HG03354 (cell line): ENCODE results near the gene CABP4.

Experiments used
- ATAC-seq: cut with Tn5 transposase; IDR thresholded peaks from one replicate; pipeline ENCODE4 v1.9.1; 2021; ENCODE audit warnings: mild to moderate bottlenecking; ENCODE audit not compliant: unreplicated experiment, poor library complexity, severe bottlenecking

The CABP4 gene

DNA sequence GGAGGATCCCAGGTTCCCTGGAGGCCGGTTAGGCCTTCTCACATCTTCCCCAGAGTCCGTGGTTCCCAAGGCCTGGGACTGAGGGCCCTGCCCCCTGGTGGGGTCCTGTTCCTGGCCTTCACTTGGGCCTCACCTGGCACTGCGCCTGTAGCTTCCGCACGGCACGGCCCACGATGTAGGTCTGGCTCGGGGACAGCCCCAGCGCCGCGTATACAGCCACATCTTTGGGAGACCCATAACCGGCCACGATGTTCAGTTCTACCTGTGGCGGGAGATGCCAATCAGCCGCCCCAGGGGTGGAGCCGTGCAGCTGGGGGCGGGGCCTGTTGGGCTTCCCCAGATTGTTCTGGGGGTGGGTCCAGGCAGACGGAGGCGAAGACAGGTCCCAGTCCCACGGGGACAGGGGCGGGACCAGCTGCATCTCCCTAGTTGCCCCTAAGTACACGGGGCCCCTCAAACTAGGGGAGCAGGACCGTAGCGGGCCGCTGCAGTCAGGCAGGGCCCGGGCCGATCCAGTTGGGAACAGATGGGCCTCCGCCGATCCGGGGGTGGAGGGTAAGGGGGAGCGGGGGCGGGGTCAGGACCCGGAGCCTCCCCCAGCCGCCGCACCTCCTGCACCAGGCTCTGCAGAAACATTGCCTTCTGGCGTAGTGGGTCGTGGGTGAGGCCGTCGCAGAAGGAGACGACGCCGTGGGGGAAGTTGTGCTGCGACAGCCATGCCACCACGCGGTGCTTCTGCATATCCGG lies 37.8 kb downstream of the CABP4 start:
- no peak for ATAC-seq

DNA sequence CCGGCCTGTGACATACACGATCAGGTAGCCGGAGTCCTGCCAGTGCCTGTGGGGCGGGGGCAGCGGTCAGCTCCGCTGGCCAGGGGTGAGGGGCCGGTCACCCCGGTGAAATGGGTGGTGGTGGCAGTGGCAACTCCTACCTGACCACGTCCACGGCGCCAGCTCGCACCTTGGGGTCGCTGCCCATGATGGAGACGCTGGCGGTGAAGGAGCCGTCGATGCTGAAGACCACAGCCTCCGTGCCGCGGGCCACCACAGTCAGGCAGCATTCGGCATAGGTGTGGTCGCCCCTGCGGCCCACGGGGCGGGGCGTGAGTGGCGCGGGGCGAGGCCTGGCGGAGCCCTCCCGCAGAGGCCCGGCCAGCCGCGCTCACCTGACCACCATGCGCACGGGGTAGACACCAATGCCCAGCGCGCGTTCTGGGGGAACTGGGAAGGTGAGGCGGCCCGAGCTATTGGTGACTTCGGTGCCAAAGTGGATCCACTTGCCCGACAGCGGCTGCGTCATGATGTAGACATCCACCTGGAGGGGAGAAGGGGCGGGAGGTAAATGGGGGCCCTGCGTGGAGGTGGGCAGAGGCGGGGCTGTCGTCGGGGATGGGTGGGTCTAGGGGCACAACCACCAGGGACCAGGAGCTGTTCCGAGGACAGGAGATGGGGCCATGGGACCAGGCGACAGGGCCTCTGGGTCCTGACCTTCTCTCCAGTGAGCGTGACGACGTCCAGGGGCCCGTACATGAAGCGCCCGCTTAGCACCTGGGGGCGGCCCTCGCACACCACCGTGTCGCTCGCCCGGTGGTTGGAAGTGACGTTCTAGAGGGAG lies 38.6 kb downstream of the CABP4 start:
- ATAC-seq = no peak

DNA sequence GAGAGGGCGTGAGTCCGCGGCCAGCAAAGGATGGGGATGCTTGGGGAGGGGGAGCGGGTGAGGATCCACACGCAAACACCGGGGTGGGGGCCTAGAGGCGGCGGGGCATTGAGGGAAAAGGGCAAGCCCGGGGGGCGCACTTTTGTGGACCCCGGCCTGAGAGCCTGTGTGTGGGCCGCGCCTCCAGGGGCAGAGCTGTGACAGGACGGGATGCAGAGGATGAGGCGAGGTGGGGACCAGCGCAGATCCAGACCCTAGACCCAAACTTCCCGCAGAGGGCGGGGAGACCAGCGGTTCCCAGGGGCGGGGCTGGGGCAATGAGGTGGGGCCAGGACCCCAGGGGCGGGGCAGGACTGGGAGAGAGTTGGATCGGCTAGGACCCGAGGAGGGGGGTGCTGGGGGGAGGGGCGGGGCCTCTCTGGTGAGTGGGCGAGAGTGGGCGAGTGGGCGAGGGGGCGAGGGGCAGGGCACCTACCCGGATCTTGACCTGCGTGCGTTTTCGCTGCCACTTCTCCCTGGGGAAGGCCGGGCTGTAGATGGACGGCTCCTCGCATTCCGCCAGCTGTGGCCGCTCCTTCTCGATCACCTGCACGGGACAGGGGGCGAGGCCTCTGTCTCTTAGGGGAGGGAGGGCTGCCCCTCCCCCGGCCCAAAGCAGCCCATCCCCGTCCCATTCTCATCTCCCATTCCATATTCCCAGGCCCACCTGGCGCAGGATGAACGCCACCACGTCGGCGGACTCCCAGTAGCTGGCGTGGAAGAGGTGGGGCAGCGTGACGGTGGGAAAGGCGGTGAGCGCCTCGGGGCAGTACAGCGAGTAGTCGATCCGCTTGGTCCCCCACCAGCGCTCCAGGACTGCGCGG lies 39.4 kb downstream of the CABP4 start:
- no peak for ATAC-seq

DNA sequence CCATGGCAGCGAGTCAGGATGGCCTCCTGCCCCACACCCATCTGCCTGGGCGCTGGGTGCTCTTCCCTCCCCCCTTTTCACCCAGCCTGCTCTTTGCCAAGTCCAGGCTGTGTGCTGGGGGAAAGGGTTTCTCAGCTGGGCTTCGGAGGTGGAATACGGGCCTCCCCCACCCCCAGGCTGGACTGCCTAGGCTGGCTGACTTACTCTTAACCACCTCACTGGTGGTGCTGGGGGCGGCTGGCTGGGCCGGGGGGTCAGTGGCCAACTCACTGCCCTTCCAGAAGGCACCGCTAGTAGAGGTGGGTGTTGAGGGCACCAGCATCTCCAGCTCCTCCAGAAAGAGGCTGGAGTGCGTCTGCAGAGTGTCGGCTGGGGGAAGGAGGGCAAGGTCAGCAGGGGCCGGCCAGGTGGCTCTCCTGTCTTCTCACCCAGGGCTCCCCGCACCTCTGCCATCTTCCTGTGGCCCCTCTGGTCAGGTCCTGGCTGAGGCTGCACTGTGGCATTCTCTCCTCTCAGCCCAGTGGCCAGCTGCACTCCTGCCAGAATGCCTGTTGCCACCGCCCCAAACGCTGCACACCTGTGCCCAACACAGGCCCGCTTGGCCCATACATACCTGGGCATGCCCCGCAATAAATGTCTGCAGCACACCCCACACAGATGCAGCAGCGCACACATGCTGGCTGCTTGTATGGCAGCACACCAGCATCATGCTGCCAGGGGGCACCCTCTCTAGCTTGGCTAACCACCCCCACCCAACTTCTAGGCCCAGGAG lies 40.3 kb downstream of the CABP4 start:
- no peak for ATAC-seq

DNA sequence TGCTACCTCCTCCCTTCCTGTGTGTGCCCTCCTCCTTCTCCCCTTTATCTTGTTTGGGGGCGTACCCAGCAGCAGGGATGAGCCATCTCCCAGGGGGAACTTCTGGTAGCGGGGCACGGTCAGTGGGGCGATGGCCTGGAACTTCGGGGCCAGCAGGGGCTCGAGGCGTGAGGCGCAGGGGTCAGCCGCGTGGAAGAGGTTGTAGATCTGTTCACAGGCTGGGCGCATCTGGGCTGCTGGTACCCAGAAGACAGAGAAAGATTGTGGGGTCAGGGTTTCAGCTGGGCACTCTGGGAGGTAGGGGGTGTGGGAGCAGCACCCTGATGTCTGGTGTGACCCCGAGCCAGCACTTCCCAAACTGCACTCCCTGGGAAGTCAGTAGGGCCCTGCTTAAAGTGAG lies 41.0 kb downstream of the CABP4 start:
- no peak for ATAC-seq

DNA sequence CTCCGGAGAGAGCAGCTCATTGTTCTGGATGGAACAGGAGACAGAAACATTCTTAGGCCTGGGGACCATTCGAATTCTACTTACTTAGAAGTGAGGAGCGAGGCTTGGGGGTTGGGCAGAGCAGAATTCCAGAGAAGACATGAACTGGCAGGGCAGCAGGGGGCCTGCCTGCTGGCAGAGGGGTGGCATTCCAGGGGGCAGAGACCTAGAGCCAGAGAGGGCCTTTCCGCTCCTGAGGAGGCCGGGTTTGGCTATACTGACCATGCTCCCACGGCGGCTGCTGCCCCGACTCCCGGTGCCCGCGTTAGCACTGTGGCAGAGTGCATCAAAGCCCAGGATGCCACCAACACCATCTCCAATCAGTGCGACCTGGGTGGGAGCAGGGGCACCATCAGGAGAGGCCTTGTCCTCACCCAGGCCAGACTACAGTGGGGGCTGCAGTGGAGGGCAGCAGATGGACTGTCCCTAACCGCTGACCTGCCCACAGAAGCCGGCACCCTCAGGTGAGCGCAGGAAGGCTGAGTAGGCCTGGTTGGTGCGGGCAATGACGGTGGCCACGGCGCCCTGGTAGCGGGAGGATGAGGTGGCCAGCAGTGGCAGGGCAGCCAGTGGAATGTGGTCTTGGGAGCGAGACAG lies 42.6 kb downstream of the CABP4 start:
- no peak for ATAC-seq

DNA sequence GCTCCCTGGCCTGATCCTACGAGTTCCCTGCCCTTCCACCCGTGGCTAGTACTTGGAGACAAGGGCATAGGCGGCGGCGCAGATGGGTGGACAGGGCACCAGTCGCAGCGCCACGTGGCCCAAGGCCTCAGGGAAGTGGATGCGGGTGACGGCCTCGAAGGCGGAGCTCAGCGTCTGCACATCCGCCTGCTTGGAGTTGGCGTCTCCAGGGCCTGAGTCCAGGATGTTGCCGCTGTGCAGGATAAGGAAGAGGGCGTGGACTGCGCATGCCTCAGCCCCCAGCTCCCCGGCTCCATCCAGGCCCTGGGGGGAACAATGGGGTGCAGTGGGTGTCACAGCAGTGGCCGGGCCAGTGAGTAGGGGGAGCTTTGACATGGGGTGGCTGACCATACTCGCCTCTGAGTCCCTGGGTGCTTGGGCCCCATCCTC lies 43.4 kb downstream of the CABP4 start:
- no peak for ATAC-seq

DNA sequence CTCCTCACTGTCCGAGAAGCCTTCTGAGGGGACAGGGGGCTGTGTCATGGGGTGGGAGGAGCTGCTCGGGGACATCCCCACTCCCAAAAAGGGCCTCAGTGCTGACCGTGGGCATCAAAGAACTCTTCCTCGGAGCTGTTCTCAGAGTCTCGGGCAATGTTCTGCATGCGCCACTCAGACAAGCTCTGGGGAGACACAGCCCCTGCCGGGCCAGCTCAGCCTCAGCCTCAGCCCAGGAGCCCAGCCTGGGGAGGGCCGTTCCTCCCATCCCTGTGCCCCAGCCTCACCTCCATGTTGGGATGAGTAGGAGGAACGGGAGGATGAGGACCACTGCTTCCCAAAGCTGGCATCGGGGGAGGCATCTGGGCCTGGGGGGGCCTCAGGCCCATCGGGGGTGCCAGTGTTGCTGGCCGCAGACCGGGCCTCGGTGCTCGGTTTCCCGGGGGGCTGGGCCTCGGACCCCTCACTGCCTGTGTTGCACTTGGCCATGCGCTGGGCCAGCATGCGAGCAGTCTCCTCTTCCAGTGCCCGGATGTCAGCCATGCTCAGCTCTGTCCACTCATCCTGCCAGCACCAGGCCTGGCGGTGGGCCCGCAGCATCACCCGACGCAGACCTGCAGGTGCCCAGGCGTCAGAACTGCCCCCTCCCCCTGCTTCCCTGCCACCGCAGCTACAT lies 44.8 kb downstream of the CABP4 start:
- no peak for ATAC-seq

DNA sequence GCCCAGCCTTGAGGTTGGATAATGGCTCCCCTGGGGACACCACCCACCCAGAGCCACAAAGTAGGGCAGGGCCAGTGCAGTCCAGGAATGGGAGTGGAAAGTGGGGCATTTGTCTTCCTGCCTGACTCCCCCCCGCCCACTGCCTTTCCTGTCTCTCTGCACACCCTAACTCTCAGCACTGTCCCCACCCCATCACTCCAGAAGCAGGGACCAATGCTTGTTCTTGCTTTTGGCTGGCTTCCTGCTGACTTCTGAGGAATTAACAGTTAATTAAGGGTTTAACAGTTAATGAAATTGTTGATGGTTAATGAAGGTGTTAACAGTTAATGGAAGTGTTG lies 45.3 kb downstream of the CABP4 start:
- no peak for ATAC-seq

DNA sequence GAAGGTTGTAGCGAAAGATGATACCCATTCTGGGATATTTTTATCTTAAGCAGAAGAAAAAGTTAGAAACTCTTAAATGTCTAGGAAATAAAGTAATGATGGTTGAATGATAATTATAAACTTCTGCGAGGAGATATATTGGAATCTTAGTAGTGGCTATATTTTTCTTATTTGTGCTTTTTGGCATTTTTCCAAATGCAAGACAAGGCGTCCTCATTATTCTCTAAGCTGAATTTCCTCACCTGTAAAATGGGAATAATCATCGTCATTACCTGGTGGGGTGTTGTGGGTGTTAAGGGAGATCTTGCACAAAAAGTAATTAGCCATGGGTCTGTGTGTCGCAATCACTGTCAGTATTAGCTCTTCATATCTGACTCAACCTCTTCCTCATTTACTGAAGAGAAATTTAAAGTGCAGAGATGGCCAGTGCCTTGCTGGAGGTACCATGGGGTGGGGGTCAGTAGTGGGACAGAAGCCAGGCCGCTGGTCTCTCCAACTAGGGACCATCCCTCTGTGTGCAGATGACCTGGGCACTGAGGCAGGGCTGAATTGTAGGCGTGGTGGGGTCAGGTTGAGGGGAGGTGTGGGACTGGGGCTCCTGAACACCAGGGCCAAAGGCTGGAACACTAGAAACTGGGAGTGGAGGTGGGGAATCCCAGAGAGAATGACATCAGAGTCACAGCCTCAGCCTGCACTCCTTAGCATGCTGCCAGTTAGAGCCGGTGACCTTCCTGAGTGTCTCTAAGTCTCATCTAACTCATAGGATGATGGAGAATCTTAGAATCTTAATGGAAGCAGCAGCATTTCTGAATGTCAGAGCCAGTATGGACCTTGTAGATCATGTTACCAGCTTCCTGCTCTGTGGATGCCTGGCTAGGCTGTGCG lies 45.9 kb downstream of the CABP4 start:
- no peak for ATAC-seq

DNA sequence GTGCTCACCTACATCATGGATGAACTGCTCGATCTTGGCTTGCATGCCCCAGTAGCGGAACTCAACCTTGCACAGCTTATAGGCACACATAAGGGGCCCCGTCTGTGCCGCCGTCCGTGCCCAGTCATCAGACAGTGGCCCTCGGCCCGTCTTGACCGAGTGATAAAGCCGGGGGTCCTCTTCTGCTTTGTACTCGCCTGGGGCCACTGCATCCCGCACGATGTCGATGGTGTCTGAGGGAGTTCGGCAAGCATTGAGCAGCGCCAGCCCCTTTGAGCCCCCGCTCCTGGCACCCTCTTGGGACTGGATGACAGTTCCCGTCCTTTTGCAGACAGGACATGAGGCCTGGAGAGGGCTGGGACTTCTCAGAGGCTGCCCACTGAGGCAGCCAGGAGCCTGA lies 46.7 kb downstream of the CABP4 start:
- ATAC-seq = no peak

DNA sequence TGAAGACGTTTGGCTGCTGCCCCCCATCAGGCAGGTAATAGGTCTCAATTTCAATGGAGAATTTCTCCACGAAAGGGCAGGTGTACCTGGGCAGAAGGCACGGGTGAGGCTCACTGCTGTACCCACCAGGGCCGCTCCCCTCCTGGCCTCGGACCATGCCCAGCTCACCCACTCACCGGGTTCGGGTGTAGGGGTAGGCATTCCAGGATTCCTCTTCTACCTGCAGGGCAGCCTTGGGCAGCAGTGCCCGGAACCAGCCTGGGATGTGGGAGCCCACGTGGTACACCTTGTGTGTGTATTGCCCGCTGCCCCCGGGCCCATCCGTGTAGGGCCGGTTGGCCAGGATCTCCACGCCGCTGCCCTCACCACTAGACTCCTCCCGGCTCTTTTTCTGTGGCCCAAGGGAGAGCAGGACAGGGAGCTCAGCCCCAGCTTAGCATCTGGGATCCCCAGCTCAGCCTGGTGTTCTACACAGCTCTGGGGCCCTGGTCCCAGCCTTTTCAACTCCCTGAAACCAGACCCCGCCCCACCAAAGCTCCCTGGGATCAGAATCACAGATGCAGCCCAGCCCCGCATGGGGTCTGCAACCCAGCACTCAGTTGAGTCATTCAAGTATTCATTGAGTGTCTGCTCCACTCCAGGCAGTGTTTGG lies 47.3 kb downstream of the CABP4 start:
- no peak for ATAC-seq

DNA sequence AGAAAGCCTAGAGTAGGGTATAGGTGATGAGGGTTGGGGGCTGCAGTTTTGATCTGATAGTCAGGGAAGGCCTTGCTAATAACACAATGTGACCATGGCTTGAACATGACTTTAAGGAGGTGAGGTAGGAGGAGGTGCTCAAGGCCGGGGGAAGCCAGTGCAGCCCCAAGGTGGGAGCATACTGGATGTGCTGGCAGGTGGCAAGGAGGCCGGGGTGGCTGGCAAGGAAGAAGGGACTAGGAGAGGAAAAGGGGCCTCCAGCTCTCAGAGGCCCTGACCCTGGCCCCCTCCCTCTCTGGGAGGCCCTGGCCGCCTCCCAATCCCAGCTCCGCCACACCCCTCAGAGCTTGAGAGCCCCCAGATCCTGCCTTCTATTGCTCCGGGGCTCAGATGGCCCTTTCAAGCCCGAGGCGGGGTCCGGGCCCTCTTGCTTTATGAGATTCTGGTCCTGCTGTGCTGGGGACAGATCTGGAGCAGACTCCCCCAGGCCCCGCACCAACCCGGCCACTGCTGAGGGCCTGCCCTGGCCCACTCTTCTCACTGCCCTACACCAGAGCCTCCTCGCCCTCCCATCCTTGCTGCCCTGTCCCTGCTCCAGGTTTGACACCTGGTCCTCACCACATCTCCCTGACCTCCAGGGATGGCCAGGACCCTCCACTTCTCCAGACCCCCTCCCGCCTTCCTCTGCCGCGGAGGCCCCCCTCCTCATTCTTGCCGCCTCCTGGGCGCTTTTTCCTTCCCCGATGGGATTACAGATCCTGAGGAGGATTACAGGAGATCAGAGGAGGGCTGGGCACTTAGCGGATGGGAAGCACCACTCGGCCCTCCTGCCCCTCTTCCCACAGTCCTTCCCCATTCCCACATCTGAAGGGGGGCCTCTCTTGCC lies 48.2 kb downstream of the CABP4 start:
- ATAC-seq = no peak

DNA sequence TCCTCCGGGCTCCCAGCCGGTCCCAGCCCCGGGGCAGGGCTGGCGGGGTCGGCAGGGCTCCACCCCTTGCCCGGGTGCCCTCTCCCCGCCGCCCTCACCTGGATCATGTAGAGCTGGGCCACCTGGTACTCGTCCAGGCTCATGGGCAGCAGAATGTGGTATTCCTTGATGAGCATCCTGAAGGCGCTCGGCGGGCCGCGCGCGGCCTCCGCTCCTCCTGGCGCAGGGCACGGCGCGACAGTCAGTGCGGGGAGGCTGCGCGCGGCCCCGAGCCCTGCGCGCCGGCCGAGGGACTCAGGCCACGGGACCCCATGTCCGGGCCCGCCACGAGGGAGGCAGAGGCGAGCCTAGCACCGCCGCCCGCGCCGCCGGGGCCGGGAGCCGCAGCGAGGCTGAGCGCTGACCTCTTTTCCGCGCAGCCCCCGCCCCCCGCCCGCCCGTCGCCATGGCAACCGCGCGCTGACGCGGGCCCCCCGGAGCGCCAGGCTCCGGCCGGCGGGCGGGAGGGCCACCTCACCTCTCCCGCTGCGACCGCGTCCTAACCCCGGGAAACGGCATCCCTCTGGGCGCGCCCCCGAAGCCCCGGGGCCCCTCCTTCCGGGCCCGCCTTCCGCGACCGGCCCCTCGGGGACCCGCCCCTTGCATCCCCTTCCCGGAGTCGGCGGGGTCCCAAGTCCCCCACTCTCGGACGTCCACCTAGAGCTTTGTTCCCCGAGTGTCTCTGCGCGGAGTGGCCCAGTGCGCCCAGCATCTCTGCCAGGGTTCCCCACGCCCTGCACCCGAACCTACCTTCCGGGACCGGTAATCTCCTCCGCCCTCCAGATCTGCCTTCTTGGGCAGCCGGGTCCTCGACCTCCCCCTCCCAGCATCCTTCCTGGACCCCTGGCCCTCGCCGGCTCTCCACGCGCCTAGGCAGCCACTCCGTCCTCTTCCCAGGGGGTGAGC lies 49.1 kb downstream of the CABP4 start:
- ATAC-seq = no peak

DNA sequence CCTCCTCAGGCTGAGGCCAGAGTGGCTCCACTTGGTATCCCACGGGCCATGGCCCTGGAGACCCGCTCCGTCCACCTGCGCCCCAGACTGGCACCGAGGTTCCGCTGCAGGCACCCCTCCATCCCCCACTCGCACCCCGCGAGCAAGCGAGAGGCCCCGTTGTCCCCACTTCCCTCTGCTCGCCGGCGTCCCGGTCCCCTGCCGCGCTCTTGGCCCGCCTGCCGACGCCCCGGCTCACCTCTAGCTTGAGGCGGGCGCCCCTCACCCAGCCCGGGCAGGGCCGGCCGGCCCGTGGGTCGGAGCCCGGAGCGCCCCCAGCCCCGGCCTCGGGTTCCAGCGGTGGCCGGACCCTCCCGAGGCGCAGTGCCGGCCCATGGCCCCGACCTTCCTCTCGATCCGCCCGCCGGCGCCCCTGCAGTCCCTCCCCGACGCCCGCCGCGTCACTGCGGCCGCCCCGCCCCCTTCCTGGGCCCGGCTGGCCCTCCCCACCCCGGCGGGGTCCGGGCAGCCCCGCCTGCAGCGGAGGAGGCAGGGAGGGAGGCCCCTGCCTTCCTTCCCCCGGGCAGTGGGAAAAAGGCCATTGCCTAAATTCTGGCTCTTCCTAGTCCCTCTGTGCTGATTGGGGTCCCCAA lies 49.9 kb downstream of the CABP4 start, which contains the start of gene PITPNM1:
Gene PITPNM1 (minus strand): TSS at position 414 of the 632 bp plus-strand sequence. CDS start 1,183 bp downstream, outside the sequence.
- peak; percentile 23 for ATAC-seq
